Esophagus squamous epithelium (tissue), 5 donors: ENCODE results near the gene POLK. TPM values are rescaled to one million over a fixed set of nuclear protein-coding genes. Genes with fewer than 3 reads are reported as not detected.

Source experiments
- DNase-seq: peaks from one replicate; lab custom pipeline; 2025; lab: John Stamatoyannopoulos, UW
- H3K27ac ChIP-seq, 4 donors: fragments of 200-600 bp; sonication (generic); one replicate each; pipeline ENCODE4 v1.5.1; 2016 to 2019; ENCODE audit warnings: mild to moderate bottlenecking in 1 of 4
- H3K27me3 ChIP-seq, 4 donors: fragments of 200-600 bp; sonication (generic); 1 replicate in 3 of 4; 2 replicates in 1 of 4; pipeline versions ENCODE4 v1.5.1 to v1.6.0; 2017 to 2021; ENCODE audit warnings: antibody characterized with exemption in 1 of 4
- H3K36me3 ChIP-seq, 3 donors: fragments of 200-600 bp; sonication (generic); one replicate each; pipeline ENCODE4 v1.5.1; 2016 to 2019
- H3K4me1 ChIP-seq, 3 donors: fragments of 200-600 bp; sonication (generic); one replicate each; pipeline ENCODE4 v1.5.1; 2017 to 2019
- H3K4me3 ChIP-seq, 4 donors: fragments of 200-600 bp; sonication (generic); 1 replicate in 3 of 4; 2 replicates in 1 of 4; pipeline ENCODE4 v1.5.1; 2016 to 2019; ENCODE audit warnings: mild to moderate bottlenecking in 2 of 4, moderate library complexity in 1 of 4
- H3K9me3 ChIP-seq, 3 donors: fragments of 200-600 bp; sonication (generic); one replicate each; pipeline ENCODE4 v1.5.1; 2016 to 2019
- CTCF ChIP-seq, 6 experiments: fragments of 450-650 bp in 4 of 6; fragments of 200-600 bp in 2 of 6; sonication (generic) in 2 of 6; IDR thresholded peaks; one replicate each; pipeline ENCODE4 v1.5.1; 2016 to 2019; ENCODE audit warnings: antibody characterized with exemption in 6 of 6, mild to moderate bottlenecking in 4 of 6, moderate library complexity in 4 of 6
- POLR2A ChIP-seq, 4 donors: fragments of 450-650 bp; IDR thresholded peaks; one replicate each; pipeline ENCODE4 v1.6.1; 2017; ENCODE audit warnings: antibody characterized with exemption in 4 of 4, mild to moderate bottlenecking in 4 of 4, moderate library complexity in 3 of 4
- WGBS, 2 donors: methylation state at CpG; one replicate each; pipeline ENCODE4 v1.1.5; 2018; 5-methylcytosine and 5-hydroxymethylcytosine counted together
- intact Hi-C: fragments of 100-400 bp; cut with DNase I; formaldehyde crosslinking; loops from one replicate; pipeline ENCODE4 v1.15.0; 2022
- total RNA-seq, 4 donors: library from RNA; depleted of rRNA; stranded (reverse); fragments of >200 nt; gene quantifications; one replicate each; pipeline ENCODE4 v1.1.0, GENCODE V29; 2016
- donor health status: DM: yes; HTN: yes; CAD: no.

The POLK gene
- 10 to 100 TPM in 3 of 4 donors, 1 to 10 TPM in 1; 8.6 to 27.5 (median 14.1) TPM for total RNA-seq

- Histone ChIP-seq H3K36me3 (no peaks in the 10 kb centered on the region), H3K9me3 (no peaks in the 10 kb centered on the region), H3K27ac (peak within 1 kb of the TSS; percentile 87 to 96 (median 92)), H3K4me1 (peaks cover 17 to 53% (median 24%) of the 10 kb centered on the region in 3 donors), H3K4me3 (peak within 1 kb of the TSS; percentile 76 to 95 (median 94)), H3K27me3 (no peaks in the 10 kb centered on the region)
- 0 to 2% methylated on average over 36 to 38 of the region's 71 CpGs for WGBS, 2 donors
- intact Hi-C loops, result no loop called here
- peak; percentile 94 for DNase-seq
- TF ChIP-seq POLR2A (IDR thresholded peaks at IDR 0.05) (peak in 2 of 4 donors; percentile 78 to 90), CTCF (IDR thresholded peaks at IDR 0.05) (peak in 1 of 6 experiments; percentile 9)
These were observed at the start of gene POLK, which contains the start of gene CERT1 for GRCh38 chr5:75511435-75512382. TSS of gene POLK (plus strand) at chr5:75511891. TSS of gene CERT1 (minus strand) at chr5:75511629. CDS start at chr5:75511207, 422 bp downstream.

- H3K27ac ChIP-seq, result peak overlapping the region in 2 of 4 donors; percentile 31 to 38
- H3K27me3 ChIP-seq, result no peaks in the 10 kb centered on the region
- TF ChIP-seq POLR2A (IDR thresholded peaks at IDR 0.05) (no peak), CTCF (IDR thresholded peaks at IDR 0.05) (no peak)
- H3K4me1 ChIP-seq, result peaks cover 5 to 58% (median 10%) of the 10 kb centered on the region in 3 donors
- H3K4me3 ChIP-seq, result no peak overlapping the region
- DNase-seq, result no peak
- intact Hi-C loops, result no loop called here
- 87 to 89% methylated on average over 2 of the region's 2 CpGs for WGBS, 2 donors
- H3K36me3 ChIP-seq, result no peaks in the 10 kb centered on the region
- peaks cover 0 to 13% (median 6%) of the 10 kb centered on the region in 3 donors for H3K9me3 ChIP-seq
These were observed 48.0 kb upstream of the POLK start for GRCh38 chr5:75463726-75464125.

- 89 to 100% methylated on average over 1 of the region's 1 CpG for WGBS, 2 donors
- intact Hi-C loops, result no loop called here
- Histone ChIP-seq H3K4me3 (no peak overlapping the region), H3K27me3 (no peaks in the 10 kb centered on the region), H3K36me3 (no peaks in the 10 kb centered on the region), H3K4me1 (peaks cover 5 to 47% (median 10%) of the 10 kb centered on the region in 3 donors), H3K27ac (no peak overlapping the region), H3K9me3 (peaks cover 0 to 26% (median 16%) of the 10 kb centered on the region in 3 donors)
- DNase-seq, result no peak
- TF ChIP-seq POLR2A (IDR thresholded peaks at IDR 0.05), result no peak
These were observed 46.2 kb upstream of the POLK start for GRCh38 chr5:75465480-75465879.

GRCh38 chr5:75466006-75466716 is 45.5 kb upstream of the POLK start:
- H3K27ac ChIP-seq, result no peak overlapping the region
- intact Hi-C loops, result no loop called here
- H3K4me3 ChIP-seq, result no peak overlapping the region
- TF ChIP-seq CTCF (IDR thresholded peaks at IDR 0.05) (no peak), POLR2A (IDR thresholded peaks at IDR 0.05) (no peak)
- H3K9me3 ChIP-seq, result peaks cover 0 to 29% (median 16%) of the 10 kb centered on the region in 3 donors
- WGBS, 2 donors, result 93% methylated on average over 6 of the region's 6 CpGs
- H3K27me3 ChIP-seq, result no peaks in the 10 kb centered on the region
- H3K36me3 ChIP-seq, result no peaks in the 10 kb centered on the region
- no peak for DNase-seq
- peaks cover 5 to 40% (median 7%) of the 10 kb centered on the region in 3 donors for H3K4me1 ChIP-seq

GRCh38 chr5:75468593-75468992 is 43.1 kb upstream of the POLK start:
- intact Hi-C loops, result no loop called here
- 100% methylated on average over 2 of the region's 2 CpGs for WGBS, 2 donors
- no peak for TF ChIP-seq CTCF (IDR thresholded peaks at IDR 0.05)
- no peak for TF ChIP-seq POLR2A (IDR thresholded peaks at IDR 0.05)
- Histone ChIP-seq H3K4me1 (peaks cover 2 to 27% (median 5%) of the 10 kb centered on the region in 3 donors), H3K36me3 (no peaks in the 10 kb centered on the region), H3K4me3 (no peak overlapping the region), H3K27ac (no peak overlapping the region), H3K27me3 (no peaks in the 10 kb centered on the region), H3K9me3 (peaks cover 0 to 29% (median 16%) of the 10 kb centered on the region in 3 donors)
- no peak for DNase-seq
